Osteoblast (primary cell): ENCODE data around the gene TAB3. TPM values are rescaled to one million over a fixed set of nuclear protein-coding genes. Genes with fewer than 3 reads are reported as not detected.

Experiments used
- DNase-seq: peaks from one replicate; pipeline ENCODE4 v3.0.0; 2011; ENCODE audit warnings: low spot score, mixed read lengths; ENCODE audit not compliant: insufficient read length; ENCODE audit errors: missing footprints
- H2AFZ ChIP-seq: 2 replicates; pipeline ENCODE4 v1.6.0; 2011; ENCODE audit warnings: mild to moderate bottlenecking, low read length
- H3K27ac ChIP-seq: 2 replicates; pipeline ENCODE4 v1.5.1; 2011; ENCODE audit warnings: mild to moderate bottlenecking, low read depth, low read length, moderate library complexity
- H3K27me3 ChIP-seq: 2 replicates; pipeline ENCODE4 v1.6.0; 2012; ENCODE audit warnings: mild to moderate bottlenecking, control low read depth, inconsistent platforms, low read length, moderate library complexity; ENCODE audit not compliant: insufficient read depth
- H3K36me3 ChIP-seq: 2 replicates; pipeline ENCODE4 v1.5.1; 2011; ENCODE audit warnings: mild to moderate bottlenecking, low read length, control low read depth, moderate library complexity; ENCODE audit not compliant: insufficient read depth
- H3K4me1 ChIP-seq: 2 replicates; pipeline ENCODE4 v1.5.1; 2011; ENCODE audit warnings: mild to moderate bottlenecking, low read length, control low read depth, moderate library complexity; ENCODE audit not compliant: insufficient read depth
- H3K4me2 ChIP-seq: 2 replicates; pipeline ENCODE4 v1.6.0; 2011; ENCODE audit warnings: mild to moderate bottlenecking, low read length; ENCODE audit not compliant: insufficient read depth
- H3K4me3 ChIP-seq: fragments of 200-600 bp; sonication (generic); 3 replicates; pipeline ENCODE4 v1.5.1; 2012; ENCODE audit warnings: mild to moderate bottlenecking, low read length, inconsistent platforms; ENCODE audit not compliant: insufficient read depth
- H3K79me2 ChIP-seq: 2 replicates; pipeline ENCODE4 v1.6.0; 2012; ENCODE audit warnings: mild to moderate bottlenecking, low read length, control low read depth, inconsistent platforms; ENCODE audit not compliant: insufficient read depth
- H3K9me3 ChIP-seq: 2 replicates; pipeline ENCODE4 v1.5.1; 2011; ENCODE audit warnings: low read depth, low read length, control low read depth
- H4K20me1 ChIP-seq: 2 replicates; pipeline ENCODE4 v1.6.0; 2012; ENCODE audit warnings: mild to moderate bottlenecking, low read length, control low read depth; ENCODE audit not compliant: insufficient read depth
- total RNA-seq: library from RNA; depleted of rRNA; stranded (reverse); fragments of >200 nt; gene quantifications from 2 replicates; pipeline ENCODE4 v1.2.3, GENCODE V29; 2012
- TF ChIP-seq, protein P1 (sequence below): IDR thresholded peaks from 2 replicates; pipeline ENCODE4 v1.5.1; 2011; ENCODE audit warnings: mild to moderate bottlenecking, low read depth, low read length, moderate library complexity; ENCODE audit errors: extremely low read depth

Gene TAB3
- total RNA-seq, 1 donor, result 15.2 TPM

DNA sequence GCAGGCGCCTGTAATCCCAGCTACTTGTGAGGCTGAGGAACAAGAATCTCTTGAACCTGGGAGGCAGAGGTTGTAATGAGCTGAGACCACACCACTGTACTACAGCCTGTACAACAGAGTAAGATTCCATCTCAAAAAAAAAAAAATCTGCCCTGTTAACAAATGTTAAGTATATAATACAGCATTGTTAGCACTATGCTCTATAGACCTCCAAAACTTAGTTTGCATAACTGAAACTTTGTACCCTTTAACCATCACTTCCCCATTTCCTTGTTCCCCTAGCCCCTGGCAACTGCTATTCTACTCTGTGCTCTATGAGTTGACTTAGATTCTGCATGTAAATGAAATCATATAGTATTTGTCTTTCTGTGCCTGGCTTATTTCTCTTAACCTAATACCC, 76.7 kb downstream of the TAB3 start:
- no peak overlapping the region for H3K27ac ChIP-seq
- H2AFZ ChIP-seq, result no peak overlapping the region
- H3K27me3 ChIP-seq, result no peaks in the 10 kb centered on the region
- no peaks in the 10 kb centered on the region for H3K4me1 ChIP-seq
- no peak for DNase-seq
- H3K36me3 ChIP-seq, result no peaks in the 10 kb centered on the region
- H4K20me1 ChIP-seq, result no peaks in the 10 kb centered on the region
- H3K79me2 ChIP-seq, result no peaks in the 10 kb centered on the region
- H3K9me3 ChIP-seq, result no peaks in the 10 kb centered on the region
- TF ChIP-seq, protein P1, sequence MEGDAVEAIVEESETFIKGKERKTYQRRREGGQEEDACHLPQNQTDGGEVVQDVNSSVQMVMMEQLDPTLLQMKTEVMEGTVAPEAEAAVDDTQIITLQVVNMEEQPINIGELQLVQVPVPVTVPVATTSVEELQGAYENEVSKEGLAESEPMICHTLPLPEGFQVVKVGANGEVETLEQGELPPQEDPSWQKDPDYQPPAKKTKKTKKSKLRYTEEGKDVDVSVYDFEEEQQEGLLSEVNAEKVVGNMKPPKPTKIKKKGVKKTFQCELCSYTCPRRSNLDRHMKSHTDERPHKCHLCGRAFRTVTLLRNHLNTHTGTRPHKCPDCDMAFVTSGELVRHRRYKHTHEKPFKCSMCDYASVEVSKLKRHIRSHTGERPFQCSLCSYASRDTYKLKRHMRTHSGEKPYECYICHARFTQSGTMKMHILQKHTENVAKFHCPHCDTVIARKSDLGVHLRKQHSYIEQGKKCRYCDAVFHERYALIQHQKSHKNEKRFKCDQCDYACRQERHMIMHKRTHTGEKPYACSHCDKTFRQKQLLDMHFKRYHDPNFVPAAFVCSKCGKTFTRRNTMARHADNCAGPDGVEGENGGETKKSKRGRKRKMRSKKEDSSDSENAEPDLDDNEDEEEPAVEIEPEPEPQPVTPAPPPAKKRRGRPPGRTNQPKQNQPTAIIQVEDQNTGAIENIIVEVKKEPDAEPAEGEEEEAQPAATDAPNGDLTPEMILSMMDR, result no peak
- H3K4me2 ChIP-seq, result no peak overlapping the region
- H3K4me3 ChIP-seq, result no peak overlapping the region

DNA sequence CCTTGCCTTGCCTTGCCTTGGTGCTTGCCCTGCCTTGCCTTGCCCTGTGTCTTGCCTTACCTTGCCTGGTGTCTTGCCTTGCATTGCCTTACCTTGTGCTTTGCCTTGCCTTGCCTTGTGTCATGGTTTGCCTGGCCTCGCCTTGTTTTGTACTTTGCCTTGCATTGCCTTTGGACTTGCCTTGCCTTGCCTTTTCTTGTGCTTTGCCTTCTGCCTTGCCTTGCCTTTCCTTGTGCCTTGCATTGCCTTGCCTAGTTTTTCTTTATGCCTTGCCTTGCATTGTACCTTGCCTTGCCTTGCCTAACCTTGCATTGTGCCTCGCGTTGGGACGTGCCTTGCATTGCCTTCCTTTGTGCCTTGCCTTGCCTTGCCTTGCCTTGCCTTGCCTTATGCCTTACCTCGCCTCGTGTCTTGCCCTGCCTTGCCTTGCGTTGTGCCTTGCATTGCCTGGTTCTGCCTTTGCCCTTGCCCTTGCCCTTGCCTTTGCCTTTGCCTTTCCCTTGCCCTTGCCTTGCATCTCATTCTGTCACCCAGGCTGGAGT, 82.8 kb downstream of the TAB3 start:
- no peak overlapping the region for H3K4me3 ChIP-seq
- no peak overlapping the region for H3K4me2 ChIP-seq
- H3K4me1 ChIP-seq, result no peaks in the 10 kb centered on the region
- H3K27me3 ChIP-seq, result no peaks in the 10 kb centered on the region
- no peak overlapping the region for H3K27ac ChIP-seq
- H2AFZ ChIP-seq, result no peak overlapping the region
- no peaks in the 10 kb centered on the region for H3K79me2 ChIP-seq
- peaks cover 20% of the 10 kb centered on the region for H3K9me3 ChIP-seq
- no peaks in the 10 kb centered on the region for H4K20me1 ChIP-seq
- TF ChIP-seq, protein P1, result no peak
- no peak for DNase-seq
- H3K36me3 ChIP-seq, result no peaks in the 10 kb centered on the region

GRCh38 chrX:30804462-30804861, 84.6 kb downstream of the TAB3 start:
- peaks cover 20% of the 10 kb centered on the region for H3K9me3 ChIP-seq
- H3K27ac ChIP-seq, result no peak overlapping the region
- no peak overlapping the region for H2AFZ ChIP-seq
- no peak for DNase-seq
- no peak overlapping the region for H3K4me2 ChIP-seq
- no peaks in the 10 kb centered on the region for H3K4me1 ChIP-seq
- no peaks in the 10 kb centered on the region for H4K20me1 ChIP-seq
- TF ChIP-seq, protein P1, result no peak
- H3K36me3 ChIP-seq, result no peaks in the 10 kb centered on the region
- H3K27me3 ChIP-seq, result no peaks in the 10 kb centered on the region
- no peaks in the 10 kb centered on the region for H3K79me2 ChIP-seq
- H3K4me3 ChIP-seq, result no peak overlapping the region

DNA sequence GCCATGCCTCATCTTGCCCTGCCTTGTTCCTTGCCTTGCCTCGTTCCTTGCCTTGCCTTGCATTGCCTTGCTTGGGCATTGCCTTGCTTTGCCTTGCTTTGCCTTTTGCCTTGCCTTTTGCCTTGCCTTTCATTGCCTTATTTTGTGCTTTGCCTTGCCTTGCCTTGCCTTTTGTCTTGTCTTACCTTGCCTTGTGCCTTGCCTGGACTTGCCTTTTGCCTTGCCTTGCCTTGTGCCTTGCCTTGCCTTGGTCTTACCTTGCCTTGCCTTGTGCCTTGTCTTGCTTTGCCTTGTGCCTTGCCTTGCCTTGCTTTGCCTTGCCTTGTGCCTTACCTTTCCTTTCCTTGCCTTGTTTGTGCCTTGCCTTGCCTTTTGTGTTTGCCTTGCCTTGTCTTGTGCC, 88.2 kb downstream of the TAB3 start:
- Histone ChIP-seq H3K4me3 (no peak overlapping the region), H3K79me2 (no peaks in the 10 kb centered on the region), H3K4me1 (no peaks in the 10 kb centered on the region), H3K36me3 (no peaks in the 10 kb centered on the region), H2AFZ (no peak overlapping the region), H4K20me1 (no peaks in the 10 kb centered on the region), H3K27me3 (no peaks in the 10 kb centered on the region), H3K27ac (no peak overlapping the region), H3K4me2 (no peak overlapping the region), H3K9me3 (peaks cover 16% of the 10 kb centered on the region)
- TF ChIP-seq, protein P1, result no peak
- DNase-seq, result no peak
